Activated CD4-positive, alpha-beta T cell treated with anti-CD3 and anti-CD28 coated beads, Interleukin-2, amount 50 U/mL, for 24 hours (primary cell): ENCODE measurements around the gene TRIM24.
"Not testable (repeated sequence)": the region's sequence is repeated elsewhere in the genome, so short reads cannot be mapped to it uniquely, and the experiment has no call there.

Experiments
- DNase-seq, 2 donors: peaks; one replicate each; pipeline ENCODE4 v3.0.0-alpha.2; 2020; ENCODE audit warnings: low read depth in 1 of 2, low spot score in 1 of 2

The TRIM24 gene

DNA sequence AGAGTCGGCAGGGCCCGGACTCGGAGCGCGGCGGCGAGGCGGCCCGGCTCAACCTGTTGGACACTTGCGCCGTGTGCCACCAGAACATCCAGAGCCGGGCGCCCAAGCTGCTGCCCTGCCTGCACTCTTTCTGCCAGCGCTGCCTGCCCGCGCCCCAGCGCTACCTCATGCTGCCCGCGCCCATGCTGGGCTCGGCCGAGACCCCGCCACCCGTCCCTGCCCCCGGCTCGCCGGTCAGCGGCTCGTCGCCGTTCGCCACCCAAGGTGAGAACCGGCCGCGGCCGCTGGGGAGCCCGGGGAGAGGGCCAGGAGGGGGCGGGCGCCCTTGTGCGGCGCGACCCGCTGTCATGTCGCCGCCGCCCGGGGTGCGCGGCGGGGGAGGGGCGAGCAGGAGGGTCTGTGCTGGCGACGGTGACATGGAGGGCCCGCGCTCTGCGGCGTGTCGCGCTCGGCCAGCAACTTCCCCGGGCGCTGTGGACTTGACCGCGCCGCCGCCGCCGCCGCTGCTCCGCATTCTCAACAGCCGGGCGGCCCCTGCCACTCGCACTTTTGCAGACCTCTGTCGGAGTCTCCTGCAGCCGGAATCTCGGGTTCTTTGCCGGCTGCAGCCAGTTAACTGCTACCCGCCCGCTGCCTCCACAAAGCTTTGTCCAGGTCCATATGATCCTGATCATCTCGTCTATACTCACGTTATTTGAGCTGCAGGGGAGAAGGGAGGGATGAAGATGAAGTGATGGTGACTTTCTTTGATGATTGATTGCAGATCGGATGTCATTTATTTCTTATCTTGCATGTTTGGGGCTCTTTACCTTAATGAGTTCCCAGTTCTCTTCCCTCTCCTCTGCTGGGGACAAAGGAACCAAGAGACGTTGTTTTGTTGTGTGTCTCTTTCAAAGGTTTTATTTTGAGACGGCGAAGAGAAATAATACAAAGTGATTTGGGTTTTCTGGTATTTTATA is 869 bp downstream of the TRIM24 start:
- DNase-seq = peak; percentile 24 to 37

DNA sequence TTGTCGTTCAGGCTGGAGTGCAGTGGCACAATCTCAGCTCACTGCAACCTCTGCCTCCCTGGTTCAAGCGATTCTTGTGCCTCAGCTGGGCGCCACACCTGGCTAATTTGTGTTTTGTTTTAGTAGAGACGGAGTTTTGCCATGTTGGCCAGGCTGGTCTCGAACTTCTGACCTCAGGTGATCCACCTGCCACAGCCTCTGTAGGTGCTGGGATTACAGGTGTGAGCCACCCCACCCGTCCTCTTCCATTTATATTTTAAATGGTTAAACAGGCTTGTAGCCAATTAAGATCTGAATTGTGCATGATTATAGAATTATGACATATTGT is 3.2 kb downstream of the TRIM24 start:
- not testable (repeated sequence) for DNase-seq

DNA sequence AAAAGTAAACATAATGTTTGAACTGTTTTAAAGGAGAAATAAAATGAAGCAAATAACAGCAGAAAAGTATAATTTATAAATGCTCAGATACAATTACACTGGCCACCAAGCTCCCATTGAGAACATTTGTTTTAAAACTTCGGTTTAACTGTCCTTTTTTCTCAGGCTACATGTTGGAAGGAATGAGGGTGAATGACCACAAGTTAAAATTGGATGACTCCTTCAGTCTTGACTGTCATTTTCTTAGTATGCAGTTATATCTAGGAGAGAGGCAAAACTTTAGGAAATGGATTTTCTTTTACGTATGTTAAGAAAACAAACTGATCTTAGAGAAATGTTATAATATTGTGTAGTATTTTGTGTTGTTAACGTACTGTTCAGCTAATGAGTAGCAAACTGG is 5.0 kb downstream of the TRIM24 start:
- no peak for DNase-seq

DNA sequence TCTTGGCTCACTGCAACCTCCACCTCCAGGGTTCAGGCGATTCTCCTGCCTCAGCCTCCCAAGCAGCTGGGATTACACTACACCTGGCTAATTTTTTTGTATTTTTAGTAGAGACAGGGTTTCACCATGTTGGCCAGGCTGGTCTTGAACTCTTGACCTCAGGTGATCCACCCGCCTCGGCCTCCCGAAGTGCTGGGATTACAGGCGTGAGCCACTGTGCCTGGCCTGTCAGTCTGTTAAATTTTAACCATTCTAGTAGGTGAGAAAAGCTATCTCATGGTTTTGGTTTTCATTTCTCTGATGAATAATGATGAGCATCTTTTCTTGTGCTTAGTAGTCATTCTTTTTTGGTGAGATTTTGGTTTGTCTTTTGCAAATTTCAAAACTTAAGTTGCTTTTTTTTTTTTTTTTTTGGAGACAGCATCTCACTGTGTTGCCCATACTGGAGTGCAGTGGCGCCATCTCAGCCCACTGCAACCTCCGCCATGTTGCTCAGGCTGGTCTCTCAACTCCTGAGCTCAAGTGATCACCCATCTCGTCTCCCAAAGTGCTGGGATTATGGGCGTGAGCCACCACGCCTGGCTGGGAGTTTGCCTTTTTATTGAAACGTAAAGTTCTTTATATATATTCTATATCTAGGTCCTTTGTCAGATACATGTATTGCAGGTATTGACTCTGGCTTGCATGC is 6.2 kb downstream of the TRIM24 start:
- not testable (repeated sequence) for DNase-seq

DNA sequence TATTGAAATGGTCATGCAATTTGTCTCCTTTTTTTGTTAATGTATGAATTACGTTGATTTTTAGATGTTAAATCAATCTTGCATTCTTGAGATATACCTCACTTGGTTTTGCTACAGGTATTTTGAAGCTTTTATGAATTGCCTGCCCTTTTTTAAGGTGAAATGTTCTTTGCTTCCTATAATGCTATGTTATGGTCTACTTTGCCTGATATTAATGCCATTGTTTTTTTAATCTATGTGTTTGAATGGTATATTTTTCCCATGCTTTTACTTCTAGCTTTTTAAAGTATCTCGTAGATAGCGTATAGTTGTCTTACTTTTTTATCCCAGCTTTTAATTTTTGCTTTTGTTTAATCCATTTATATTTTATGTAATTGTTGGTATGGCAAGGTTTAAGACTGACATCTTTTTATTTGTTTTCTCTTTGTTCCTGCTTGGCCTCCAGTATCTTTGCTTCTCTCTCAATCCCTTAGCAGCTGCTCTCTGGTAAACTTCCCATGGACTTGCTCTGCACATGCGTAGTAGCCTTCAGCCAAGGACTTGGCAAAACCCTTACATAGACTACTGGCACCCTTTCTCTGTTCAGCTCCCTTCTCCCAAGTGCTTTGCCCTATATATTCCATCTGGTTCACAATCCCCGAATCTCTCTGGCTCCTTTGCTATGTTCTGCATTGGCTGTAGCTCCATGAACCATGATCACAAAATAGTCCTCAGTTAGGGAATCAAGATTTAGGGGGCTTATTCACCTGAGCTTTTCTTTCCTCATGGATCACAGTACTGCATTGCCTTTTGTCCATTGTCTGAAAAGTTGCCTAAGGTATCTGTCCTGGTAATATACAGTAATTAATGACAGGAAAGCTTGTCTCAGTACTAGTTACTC is 8.4 kb downstream of the TRIM24 start:
- DNase-seq = no peak

DNA sequence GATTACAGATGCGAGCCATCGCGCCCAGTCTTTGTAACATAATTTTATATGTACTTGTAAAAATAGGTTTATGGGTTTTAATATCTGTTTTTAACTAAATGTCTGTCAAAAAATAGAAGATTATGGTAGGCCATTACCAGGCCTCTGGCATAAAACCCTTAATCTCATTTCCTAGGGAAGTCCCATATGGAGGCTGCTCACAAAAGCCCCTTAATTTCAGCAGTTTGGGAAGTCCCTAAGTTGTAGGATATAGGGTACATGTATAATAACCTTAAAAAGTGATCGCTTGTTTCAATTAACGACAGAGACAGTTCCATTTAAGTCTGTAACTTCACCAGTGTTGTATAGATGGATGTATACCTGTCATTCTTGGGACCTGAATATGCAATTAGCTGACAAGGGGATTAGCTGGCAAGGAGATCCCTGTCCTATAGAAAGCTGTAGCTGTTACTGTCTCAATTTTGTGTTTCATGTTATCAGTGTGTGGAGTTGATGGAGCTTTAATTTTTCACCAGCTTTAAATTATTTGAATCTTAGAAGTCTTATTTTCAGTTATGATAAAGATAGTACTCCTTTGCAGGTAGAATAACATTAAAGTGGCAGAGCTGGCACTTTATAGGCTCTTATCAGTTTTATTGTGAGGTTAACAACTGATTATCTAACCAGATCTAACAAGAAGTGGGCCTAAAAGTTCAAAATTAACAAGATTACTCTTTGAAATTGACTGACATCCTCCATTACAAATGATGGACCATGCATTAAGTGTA is 10.5 kb downstream of the TRIM24 start:
- DNase-seq = no peak

DNA sequence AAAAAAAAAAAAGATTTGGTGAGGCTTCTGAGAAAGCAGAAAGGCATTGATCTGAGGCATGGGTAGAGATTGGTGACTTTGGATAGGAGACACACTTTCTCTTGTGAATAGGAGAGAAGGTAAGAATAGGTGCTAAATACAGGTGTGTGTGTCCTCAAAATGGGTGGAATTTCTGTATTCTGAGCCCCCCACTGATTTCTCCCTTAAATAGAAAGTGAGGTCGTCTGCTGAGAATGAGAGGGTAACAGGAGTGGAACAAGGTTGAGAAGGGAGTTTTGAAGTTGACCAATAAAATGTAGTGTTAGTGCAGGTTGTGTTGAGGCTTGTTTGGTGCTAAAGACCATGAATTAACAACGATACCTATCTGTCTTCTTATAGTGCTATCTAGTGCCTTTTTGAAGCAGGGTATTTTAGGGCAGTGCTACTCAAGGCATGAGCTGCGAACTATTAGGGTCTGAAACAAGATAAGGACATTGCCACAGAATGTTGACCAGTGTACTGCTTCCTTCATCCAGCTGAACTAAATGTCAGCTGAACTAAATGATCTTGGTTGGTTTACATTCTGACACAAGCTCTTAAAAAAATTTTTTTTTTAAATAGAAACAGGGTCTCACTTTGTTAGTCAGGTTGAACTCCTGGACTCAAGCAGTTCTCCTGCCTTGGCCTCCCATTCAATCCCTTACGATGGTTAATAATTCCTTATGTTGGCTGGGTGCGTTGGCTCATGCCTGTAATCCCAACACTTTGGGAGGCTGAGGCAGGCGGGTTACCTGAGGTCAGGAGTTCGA is 12.4 kb downstream of the TRIM24 start:
- DNase-seq = no peak

DNA sequence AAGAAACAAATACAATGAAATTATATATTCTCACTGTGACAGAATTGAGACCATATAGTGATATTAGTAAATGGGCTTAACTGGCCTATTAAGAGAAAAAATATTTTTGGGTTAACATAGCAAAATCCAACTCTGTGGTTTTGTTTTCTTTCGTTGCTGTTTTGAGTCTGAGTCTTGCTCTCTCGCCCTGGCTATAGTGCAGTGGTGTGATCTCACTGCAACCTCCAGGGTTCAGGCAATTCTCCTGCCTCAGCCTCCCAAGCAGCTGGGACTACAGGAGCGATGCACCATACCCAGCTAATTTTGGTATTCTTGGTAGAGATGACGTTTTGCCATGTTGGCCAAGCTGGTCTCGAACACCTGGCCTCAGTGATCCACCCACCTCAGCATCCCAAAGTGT is 15.3 kb downstream of the TRIM24 start:
- no peak for DNase-seq

DNA sequence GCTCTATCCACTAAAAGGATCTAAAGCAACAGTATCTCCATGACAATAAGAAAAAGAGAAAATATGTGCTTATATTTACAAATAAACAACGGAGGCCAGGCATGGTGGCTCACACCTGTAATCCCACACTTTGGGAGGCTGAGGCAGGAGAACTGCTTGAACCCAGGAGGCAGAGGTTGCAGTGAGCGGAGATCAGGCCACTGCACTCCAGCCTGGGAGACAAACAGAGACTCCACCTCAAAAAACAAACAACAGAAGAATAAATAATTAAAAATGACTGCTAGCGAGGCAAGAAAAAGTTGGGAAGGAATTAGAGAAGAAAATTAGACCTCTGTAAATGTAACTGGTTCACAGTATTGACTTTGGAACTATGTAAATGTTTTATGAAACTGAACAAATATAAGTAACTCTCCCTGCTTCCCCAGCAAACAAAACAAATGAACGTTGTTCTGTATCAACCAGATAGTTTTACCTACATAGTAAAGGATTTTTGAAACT is 17.1 kb downstream of the TRIM24 start:
- no peak for DNase-seq

DNA sequence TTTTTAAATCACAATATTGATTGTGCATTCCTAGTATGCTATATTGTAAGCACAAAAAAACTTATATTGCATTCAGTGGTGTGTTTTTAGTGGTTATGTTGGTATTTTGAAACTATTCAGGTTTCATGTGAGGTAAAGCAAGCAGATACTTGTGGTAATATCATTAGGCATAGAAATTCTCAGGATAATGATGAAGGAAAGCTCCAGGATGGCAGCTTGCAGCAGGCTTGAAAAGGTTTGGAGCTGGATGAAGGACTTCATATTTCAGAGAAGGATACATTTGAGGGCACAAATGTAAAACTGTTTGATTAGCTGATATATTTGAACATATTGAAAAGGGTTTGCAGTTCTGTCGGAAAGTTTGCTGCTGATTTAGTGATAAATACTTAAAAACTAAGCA is 17.5 kb downstream of the TRIM24 start:
- DNase-seq = no peak

DNA sequence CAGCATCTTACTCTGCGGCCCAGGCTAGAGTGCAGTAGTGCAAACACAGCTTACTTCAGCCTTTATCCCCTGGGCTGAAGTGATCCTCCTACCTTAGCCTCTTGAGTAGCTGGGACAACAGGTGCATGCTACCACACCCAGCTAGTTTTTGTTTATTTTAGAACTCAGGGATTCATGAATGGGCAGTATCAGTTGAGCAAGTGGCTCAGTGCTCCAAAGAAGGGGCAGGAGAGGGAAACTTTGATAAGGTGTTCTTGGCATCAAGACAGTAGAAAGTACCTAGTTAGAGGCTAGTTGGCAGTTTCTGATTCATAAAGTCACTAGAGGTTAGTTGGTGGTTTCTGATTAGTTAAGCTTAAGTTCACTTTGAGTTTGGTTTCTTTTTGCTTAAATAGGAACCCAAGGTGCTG is 18.4 kb downstream of the TRIM24 start:
- no peak for DNase-seq

DNA sequence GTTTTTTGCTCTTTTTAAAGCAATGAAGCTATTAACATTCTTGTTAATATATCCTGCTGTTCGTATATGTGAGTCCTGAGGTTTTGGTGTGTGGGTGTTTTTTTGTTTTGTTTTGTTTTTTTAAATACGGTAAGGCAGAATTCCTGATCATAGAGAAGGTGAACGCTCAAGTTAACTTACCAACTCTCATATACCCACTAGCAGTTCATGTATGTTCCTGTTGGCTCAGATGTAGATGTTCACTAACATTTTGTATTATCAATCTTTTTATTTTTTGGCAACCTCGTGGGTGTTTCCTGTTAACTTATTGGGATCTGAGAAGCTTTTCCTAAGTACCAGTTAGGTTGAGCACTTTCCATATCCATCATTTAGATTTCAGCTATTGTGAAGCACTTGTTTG is 20.5 kb downstream of the TRIM24 start:
- DNase-seq = no peak

DNA sequence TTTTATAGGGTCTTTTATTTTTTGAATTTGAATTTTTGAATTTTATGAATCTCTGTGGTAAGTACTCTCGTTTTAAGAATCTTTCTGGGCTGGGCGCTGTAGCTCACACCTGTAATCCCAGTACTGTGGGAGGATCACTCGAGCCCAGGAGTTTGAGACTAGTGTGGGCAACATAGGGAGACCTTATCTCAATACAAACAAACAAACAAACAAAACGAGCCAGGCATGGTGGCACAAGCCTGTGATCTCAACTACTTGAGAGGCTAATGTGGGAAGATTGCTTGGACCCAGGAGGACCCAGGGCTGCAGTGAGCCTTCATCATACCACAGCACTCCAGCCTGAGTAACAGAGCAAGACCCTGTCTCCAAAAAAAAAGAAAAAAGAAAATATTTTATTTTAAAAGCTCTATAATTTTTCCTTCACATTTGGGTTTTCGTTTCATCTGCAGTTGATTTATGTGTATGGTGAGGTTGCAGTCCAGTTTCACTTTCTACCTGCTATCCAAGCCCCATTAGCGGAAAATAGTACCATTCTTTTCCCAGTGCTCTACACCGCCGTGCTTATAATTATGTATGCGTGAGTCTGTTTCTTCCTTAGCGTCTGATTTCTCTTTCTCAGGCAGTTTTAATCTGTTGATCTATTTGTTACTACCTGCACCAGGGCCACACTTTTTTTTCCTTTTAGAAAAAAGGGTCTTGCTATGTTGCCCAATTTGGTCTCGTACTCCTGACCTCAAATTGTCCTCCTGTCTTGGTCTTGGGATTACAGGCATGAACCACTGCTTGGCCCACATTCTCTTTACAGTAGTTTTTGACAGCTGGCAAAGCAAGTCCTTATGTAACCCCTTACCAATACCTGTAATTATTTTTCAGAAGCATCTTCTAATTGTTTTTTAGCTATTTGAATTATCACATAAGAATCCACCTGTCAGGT is 21.7 kb downstream of the TRIM24 start:
- DNase-seq = no peak

DNA sequence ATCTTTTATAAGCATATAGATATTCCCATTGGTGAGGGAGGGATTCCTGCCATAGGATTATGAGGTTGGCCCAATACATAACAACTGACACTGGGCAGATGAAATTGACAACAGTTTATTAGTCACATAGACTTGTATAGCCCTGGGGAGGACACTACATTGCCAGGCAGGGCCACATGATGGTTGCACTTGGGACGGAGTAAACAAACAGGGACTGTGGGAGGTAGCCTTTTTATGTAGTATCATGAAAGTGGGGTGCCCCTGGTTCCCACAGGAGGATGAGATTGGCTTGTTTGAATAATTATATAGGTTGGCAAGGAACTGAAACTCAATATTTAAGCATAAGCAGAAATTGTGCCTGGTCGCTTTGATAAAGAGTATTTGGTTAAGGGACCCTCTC is 23.5 kb downstream of the TRIM24 start:
- DNase-seq = no peak

DNA sequence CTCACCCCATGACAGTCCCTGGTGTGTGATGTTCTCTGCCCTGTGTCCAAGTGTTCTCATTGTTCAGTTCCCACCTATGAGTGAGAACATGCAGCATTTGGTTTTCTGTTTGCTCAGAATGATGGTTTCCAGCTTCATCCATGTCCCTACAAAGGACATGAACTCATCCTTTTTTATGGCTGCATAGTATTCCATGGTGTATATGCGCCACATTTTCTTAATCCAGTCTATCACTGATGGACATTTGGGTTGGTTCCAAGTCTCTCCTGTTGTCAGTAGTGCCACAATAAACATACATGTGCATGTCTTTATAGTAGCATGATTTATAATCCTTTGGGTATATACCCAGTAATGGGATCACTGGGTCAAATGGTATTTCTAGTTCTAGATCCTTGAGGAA is 25.4 kb downstream of the TRIM24 start:
- DNase-seq = not testable (repeated sequence)

DNA sequence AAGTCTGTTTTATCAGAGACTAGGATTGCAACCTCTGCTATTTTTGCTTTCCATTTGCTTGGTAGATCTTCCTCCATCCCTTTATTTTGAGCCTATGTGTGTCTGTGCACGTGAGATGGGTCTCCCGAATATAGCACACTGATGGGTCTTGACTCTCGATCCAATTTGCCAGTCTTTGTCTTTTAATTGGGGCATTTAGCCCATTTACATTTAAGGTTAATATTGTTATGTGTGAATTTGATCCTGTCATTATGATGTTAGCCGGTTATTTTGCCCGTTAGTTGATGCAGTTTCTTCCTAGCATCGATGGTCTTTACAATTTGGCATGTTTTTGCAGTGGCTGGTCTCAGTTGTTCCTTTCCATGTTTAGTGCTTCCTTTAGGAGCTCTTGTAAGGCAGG is 29.1 kb downstream of the TRIM24 start:
- not testable (repeated sequence) for DNase-seq

DNA sequence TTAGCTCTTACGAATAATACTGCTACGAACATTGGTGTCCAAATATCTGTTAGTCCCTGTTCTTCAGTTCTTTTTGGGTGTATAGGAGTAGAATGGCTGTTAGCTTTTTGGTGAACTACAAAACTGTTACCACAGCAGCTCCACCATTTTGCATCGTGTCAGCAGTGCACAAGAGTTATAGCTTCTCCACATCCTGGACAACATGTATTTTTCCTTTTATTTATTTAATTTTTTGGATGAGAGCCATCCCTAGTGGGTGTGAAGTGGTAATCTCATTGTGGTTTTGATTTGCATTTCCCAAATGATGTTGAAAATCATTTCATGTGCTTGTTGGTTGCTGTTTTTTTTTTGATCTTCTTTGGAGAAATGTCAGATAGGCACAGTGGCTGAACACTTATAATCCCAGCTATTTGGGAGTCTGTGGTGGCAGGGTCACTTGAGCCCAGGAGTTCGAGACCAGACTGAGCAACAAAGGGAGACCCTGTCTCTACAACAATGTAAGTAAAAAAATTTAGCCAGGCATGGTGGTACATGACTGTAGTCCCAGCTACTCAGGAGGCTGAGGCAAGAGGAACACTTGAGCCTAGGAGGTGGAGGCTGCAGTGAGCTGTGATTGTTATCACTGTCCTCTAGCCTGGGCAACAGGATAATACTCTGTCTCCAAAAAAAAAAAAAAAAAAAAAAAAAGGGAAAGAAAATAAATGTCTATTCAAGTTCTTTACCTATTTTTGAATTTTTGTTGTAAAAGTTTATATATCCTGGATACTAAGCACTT is 31.7 kb downstream of the TRIM24 start:
- no peak for DNase-seq

DNA sequence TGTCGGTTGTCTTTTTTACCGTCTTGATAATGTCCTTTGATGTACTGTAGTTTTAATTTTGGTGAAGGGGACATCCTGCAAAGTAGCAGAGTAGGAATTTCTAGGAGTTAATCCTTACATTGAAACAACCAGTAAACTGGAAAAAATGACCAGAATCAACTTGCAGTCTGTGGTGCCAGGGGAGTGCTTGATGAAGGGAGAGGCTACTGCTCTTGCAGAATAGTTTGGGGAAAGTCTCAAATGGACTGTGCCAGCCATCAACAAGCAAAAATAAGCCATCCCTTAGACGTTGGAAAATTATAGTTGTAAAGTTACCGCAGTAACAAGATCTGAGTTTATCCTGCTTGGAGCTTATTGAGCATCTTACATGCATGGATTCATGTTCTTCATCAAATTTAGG is 32.4 kb downstream of the TRIM24 start:
- no peak for DNase-seq
